Transverse colon (tissue), 3 donors: ENCODE results near the gene TMTC1.

Experiments used
- CTCF ChIP-seq, 5 experiments: fragments of 200-600 bp in 3 of 5; fragments of 450-650 bp in 2 of 5; sonication (generic) in 3 of 5; IDR thresholded peaks; 1 replicate in 2 of 5; 2 replicates in 3 of 5; pipeline ENCODE4 v1.5.1; 2016 to 2017; ENCODE audit warnings: antibody characterized with exemption in 5 of 5, inconsistent platforms in 3 of 5, mild to moderate bottlenecking in 2 of 5, moderate library complexity in 1 of 5
- EP300 ChIP-seq: sonication (generic); formaldehyde crosslinking; IDR thresholded peaks from one replicate; pipeline ENCODE4 v1.6.1; 2017; ENCODE audit warnings: antibody characterized with exemption, low read depth
- POLR2A ChIP-seq: fragments of 450-650 bp; IDR thresholded peaks from one replicate; pipeline ENCODE4 v1.6.1; 2016; ENCODE audit warnings: antibody characterized with exemption, mild to moderate bottlenecking, moderate library complexity

GRCh38 chr12:29742646-29743045 is 41.1 kb downstream of the TMTC1 start:
- TF ChIP-seq CTCF (IDR thresholded peaks at IDR 0.05) (no peak), POLR2A (no peak), EP300 (no peak)
